SK-N-SH treated with all-trans-retinoic acid at 6 μM for 48 hours (cell line): ENCODE measurements around the gene OR52I2.

Source experiments
- ATAC-seq: fragments of 200-7000 bp; cut with Tn5 transposase; 3 replicates; pipeline ENCODE4 v1.9.1; 2020; ENCODE audit warnings: mild to moderate bottlenecking, moderate library complexity
- ARNTL ChIP-seq: fragments of 450-650 bp; formaldehyde crosslinking; IDR thresholded peaks from 2 replicates; pipeline ENCODE4 v1.5.0; 2020; ENCODE audit warnings: low read depth, mild to moderate bottlenecking, moderate library complexity, borderline replicate concordance
- BACH2 ChIP-seq: fragments of 250-450 bp; sonication (Bioruptor Pico); IDR thresholded peaks from 2 replicates; pipeline ENCODE4 v1.9.0; 2021; ENCODE audit warnings: mild to moderate bottlenecking, borderline replicate concordance
- CSDC2 ChIP-seq: fragments of 250-450 bp; sonication (Bioruptor Pico); IDR thresholded peaks from 2 replicates; pipeline ENCODE4 v1.5.0; 2020; ENCODE audit warnings: mild to moderate bottlenecking, moderate library complexity
- ESRRG ChIP-seq: fragments of 250-450 bp; sonication (Bioruptor Pico); IDR thresholded peaks from 2 replicates; pipeline ENCODE4 v1.6.1; 2021; ENCODE audit warnings: mild to moderate bottlenecking
- GLIS3 ChIP-seq: fragments of 250-450 bp; sonication (Bioruptor Pico); IDR thresholded peaks from 2 replicates; pipeline ENCODE4 v1.5.0; 2020; ENCODE audit warnings: mild to moderate bottlenecking, moderate library complexity
- ISL1 ChIP-seq: fragments of 250-450 bp; sonication (Bioruptor Pico); IDR thresholded peaks from 2 replicates; pipeline ENCODE4 v2.1.2; 2022; ENCODE audit warnings: mild to moderate bottlenecking, moderate library complexity
- OSR1 ChIP-seq: fragments of 250-450 bp; sonication (Bioruptor Pico); IDR thresholded peaks from 2 replicates; pipeline ENCODE4 v1.8.0; 2022; ENCODE audit warnings: moderate library complexity, mild to moderate bottlenecking, inconsistent platforms
- PPARA ChIP-seq: fragments of 250-450 bp; sonication (Bioruptor Pico); IDR thresholded peaks from 2 replicates; pipeline ENCODE4 v1.5.0; 2020; ENCODE audit warnings: mild to moderate bottlenecking, borderline replicate concordance
- RARB ChIP-seq: fragments of 250-450 bp; sonication (Bioruptor Pico); IDR thresholded peaks from 2 replicates; pipeline ENCODE4 v1.8.0; 2021; ENCODE audit warnings: mild to moderate bottlenecking, moderate library complexity
- SNAI2 ChIP-seq: fragments of 250-450 bp; sonication (Bioruptor Pico); IDR thresholded peaks from 2 replicates; pipeline ENCODE4 v1.5.0; 2020; ENCODE audit warnings: mild to moderate bottlenecking, moderate library complexity
- TCF4 ChIP-seq: fragments of 250-450 bp; sonication (Bioruptor Pico); IDR thresholded peaks from 2 replicates; pipeline ENCODE4 v1.8.0; 2021; ENCODE audit warnings: mild to moderate bottlenecking, moderate library complexity, borderline replicate concordance
- TOX ChIP-seq: fragments of 250-450 bp; sonication (Bioruptor Pico); IDR thresholded peaks from 2 replicates; pipeline ENCODE4 v1.8.0; 2021; ENCODE audit warnings: mild to moderate bottlenecking, moderate library complexity, borderline replicate concordance
- ZC3H10 ChIP-seq: fragments of 250-450 bp; sonication (Bioruptor Pico); IDR thresholded peaks from 2 replicates; pipeline ENCODE4 v1.5.1; 2021; ENCODE audit warnings: mild to moderate bottlenecking, moderate library complexity
- ZFP3 ChIP-seq: fragments of 250-450 bp; sonication (Bioruptor Pico); IDR thresholded peaks from 2 replicates; pipeline ENCODE4 v1.5.0; 2020; ENCODE audit warnings: mild to moderate bottlenecking, moderate library complexity
- ZFP30 ChIP-seq: fragments of 450-650 bp; formaldehyde crosslinking; IDR thresholded peaks from 2 replicates; pipeline ENCODE4 v1.5.0; 2022; ENCODE audit warnings: mild to moderate bottlenecking, moderate library complexity
- ZNF565 ChIP-seq: fragments of 450-650 bp; formaldehyde crosslinking; conservative IDR thresholded peaks from 2 replicates; pipeline ENCODE4 v1.5.0; 2020; ENCODE audit warnings: low read depth, mild to moderate bottlenecking, moderate library complexity
- ZNF70 ChIP-seq: fragments of 450-650 bp; formaldehyde crosslinking; IDR thresholded peaks from 2 replicates; pipeline ENCODE4 v1.5.0; 2020; ENCODE audit warnings: mild to moderate bottlenecking, moderate library complexity
- ZNF8 ChIP-seq: fragments of 450-650 bp; formaldehyde crosslinking; IDR thresholded peaks from 2 replicates; pipeline ENCODE4 v1.5.0; 2020; ENCODE audit warnings: mild to moderate bottlenecking, moderate library complexity
- TF ChIP-seq, protein P1 (sequence below): fragments of 250-450 bp; sonication (Bioruptor Pico); IDR thresholded peaks from 2 replicates; pipeline ENCODE4 v1.5.1; 2021; ENCODE audit warnings: mild to moderate bottlenecking, moderate library complexity
- TF ChIP-seq, protein P2 (sequence below): fragments of 250-450 bp; sonication (Bioruptor Pico); IDR thresholded peaks from 2 replicates; pipeline ENCODE4 v1.5.0; 2020; ENCODE audit warnings: mild to moderate bottlenecking, moderate library complexity
- TF ChIP-seq, protein P3 (sequence below): fragments of 250-450 bp; sonication (Bioruptor Pico); IDR thresholded peaks from 2 replicates; pipeline ENCODE4 v1.8.0; 2020; ENCODE audit warnings: mild to moderate bottlenecking, moderate library complexity, borderline replicate concordance
- TF ChIP-seq, protein P4 (sequence below): fragments of 250-450 bp; sonication (Bioruptor Pico); IDR thresholded peaks from 2 replicates; pipeline ENCODE4 v1.8.0; 2021; ENCODE audit warnings: low read depth, mild to moderate bottlenecking, moderate library complexity, borderline replicate concordance

OR52I2 gene

DNA sequence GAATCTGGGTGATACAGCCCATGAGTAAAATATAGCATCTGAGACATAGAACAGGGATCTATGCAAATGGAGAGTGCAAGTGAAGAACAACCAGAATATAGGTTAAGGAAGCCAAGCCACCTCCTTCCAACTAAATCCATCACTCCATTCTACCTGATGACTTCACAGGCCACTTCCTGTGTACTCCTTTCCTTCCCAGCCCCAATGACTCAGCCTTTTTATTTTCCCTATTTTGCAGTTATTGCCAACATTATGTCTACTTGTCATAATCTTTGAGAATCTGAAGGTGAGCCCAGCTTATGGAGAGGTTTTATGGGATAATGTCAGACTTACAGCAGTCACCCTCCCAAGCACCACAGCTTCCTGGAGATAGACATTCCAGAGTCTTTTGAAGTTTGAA lies 38.0 kb upstream of the OR52I2 start:
- ATAC-seq = no peak
- TF ChIP-seq TOX (no peak), ZNF8 (CRISPR knock-in tag) (no peak), ISL1 (CRISPR knock-in tag) (no peak), ZNF565 (CRISPR knock-in tag) (no peak), BACH2 (CRISPR knock-in tag) (no peak), GLIS3 (CRISPR knock-in tag) (no peak), OSR1 (CRISPR knock-in tag) (no peak), ZC3H10 (CRISPR knock-in tag) (no peak), ZFP30 (CRISPR knock-in tag) (no peak), ESRRG (CRISPR knock-in tag) (no peak), ZFP3 (CRISPR knock-in tag) (no peak), ZNF70 (CRISPR knock-in tag) (no peak), TCF4 (CRISPR knock-in tag) (no peak), PPARA (no peak), SNAI2 (CRISPR knock-in tag) (no peak), RARB (no peak), ARNTL (CRISPR knock-in tag) (no peak)
- TF ChIP-seq, protein P1, sequence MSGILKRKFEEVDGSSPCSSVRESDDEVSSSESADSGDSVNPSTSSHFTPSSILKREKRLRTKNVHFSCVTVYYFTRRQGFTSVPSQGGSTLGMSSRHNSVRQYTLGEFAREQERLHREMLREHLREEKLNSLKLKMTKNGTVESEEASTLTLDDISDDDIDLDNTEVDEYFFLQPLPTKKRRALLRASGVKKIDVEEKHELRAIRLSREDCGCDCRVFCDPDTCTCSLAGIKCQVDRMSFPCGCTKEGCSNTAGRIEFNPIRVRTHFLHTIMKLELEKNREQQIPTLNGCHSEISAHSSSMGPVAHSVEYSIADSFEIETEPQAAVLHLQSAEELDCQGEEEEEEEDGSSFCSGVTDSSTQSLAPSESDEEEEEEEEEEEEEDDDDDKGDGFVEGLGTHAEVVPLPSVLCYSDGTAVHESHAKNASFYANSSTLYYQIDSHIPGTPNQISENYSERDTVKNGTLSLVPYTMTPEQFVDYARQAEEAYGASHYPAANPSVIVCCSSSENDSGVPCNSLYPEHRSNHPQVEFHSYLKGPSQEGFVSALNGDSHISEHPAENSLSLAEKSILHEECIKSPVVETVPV = no peak
- TF ChIP-seq, protein P2, sequence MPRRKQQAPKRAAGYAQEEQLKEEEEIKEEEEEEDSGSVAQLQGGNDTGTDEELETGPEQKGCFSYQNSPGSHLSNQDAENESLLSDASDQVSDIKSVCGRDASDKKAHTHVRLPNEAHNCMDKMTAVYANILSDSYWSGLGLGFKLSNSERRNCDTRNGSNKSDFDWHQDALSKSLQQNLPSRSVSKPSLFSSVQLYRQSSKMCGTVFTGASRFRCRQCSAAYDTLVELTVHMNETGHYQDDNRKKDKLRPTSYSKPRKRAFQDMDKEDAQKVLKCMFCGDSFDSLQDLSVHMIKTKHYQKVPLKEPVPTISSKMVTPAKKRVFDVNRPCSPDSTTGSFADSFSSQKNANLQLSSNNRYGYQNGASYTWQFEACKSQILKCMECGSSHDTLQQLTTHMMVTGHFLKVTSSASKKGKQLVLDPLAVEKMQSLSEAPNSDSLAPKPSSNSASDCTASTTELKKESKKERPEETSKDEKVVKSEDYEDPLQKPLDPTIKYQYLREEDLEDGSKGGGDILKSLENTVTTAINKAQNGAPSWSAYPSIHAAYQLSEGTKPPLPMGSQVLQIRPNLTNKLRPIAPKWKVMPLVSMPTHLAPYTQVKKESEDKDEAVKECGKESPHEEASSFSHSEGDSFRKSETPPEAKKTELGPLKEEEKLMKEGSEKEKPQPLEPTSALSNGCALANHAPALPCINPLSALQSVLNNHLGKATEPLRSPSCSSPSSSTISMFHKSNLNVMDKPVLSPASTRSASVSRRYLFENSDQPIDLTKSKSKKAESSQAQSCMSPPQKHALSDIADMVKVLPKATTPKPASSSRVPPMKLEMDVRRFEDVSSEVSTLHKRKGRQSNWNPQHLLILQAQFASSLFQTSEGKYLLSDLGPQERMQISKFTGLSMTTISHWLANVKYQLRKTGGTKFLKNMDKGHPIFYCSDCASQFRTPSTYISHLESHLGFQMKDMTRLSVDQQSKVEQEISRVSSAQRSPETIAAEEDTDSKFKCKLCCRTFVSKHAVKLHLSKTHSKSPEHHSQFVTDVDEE (CRISPR knock-in tag) = no peak
- TF ChIP-seq, protein P3, sequence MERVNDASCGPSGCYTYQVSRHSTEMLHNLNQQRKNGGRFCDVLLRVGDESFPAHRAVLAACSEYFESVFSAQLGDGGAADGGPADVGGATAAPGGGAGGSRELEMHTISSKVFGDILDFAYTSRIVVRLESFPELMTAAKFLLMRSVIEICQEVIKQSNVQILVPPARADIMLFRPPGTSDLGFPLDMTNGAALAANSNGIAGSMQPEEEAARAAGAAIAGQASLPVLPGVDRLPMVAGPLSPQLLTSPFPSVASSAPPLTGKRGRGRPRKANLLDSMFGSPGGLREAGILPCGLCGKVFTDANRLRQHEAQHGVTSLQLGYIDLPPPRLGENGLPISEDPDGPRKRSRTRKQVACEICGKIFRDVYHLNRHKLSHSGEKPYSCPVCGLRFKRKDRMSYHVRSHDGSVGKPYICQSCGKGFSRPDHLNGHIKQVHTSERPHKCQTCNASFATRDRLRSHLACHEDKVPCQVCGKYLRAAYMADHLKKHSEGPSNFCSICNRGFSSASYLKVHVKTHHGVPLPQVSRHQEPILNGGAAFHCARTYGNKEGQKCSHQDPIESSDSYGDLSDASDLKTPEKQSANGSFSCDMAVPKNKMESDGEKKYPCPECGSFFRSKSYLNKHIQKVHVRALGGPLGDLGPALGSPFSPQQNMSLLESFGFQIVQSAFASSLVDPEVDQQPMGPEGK = no peak

DNA sequence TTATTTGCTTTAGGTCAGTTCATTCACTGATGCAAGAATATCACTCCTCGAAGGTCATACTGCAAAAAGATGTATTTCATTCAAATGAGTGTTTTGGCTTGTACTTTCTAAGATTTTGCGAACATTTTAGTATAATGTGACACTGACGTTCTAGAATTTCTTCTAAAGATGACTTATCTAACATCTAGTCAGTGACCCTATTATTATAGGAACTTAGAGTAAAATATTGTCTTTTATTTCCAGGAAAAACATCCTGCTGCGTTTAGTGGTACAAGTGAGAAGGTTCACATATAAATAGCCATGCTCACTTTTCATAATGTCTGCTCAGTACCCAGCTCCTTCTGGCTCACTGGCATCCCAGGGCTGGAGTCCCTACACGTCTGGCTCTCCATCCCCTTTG lies 36.7 kb upstream of the OR52I2 start, which contains the start of gene OR52M1:
Gene OR52M1, plus strand, starts transcription at position 301 of the 400 bp plus-strand sequence. Its CDS starts 0 bp downstream, at position 301.
- no peak for ATAC-seq
- TF ChIP-seq, protein P2 (CRISPR knock-in tag) = no peak
- no peak for TF ChIP-seq OSR1 (CRISPR knock-in tag)
- TF ChIP-seq TCF4 (CRISPR knock-in tag) = no peak
- TF ChIP-seq, protein P4, sequence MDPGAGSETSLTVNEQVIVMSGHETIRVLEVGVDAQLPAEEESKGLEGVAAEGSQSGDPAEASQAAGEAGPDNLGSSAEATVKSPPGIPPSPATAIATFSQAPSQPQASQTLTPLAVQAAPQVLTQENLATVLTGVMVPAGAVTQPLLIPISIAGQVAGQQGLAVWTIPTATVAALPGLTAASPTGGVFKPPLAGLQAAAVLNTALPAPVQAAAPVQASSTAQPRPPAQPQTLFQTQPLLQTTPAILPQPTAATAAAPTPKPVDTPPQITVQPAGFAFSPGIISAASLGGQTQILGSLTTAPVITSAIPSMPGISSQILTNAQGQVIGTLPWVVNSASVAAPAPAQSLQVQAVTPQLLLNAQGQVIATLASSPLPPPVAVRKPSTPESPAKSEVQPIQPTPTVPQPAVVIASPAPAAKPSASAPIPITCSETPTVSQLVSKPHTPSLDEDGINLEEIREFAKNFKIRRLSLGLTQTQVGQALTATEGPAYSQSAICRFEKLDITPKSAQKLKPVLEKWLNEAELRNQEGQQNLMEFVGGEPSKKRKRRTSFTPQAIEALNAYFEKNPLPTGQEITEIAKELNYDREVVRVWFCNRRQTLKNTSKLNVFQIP (CRISPR knock-in tag) = no peak

DNA sequence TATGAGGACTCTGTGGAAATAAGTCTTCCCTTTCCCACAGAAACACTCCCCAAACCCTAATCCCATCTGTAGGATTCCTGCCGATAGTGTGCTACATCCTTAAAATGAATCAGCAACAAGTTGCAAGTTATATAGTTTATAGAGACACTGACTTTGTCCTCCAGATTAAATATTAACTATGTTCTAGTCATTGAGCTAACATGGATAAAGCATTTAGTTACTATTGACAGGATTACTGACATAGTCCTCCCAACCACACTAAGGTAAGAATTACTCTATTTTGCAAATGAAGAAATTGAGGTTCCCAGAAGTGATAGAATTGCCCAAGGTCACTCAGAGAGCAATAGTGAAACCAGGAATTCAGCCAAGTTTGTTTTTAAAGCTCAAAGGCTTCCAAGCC lies 34.7 kb upstream of the OR52I2 start:
- ATAC-seq = no peak
- TF ChIP-seq ZFP30 (CRISPR knock-in tag) (no peak), ZNF70 (CRISPR knock-in tag) (no peak), CSDC2 (CRISPR knock-in tag) (no peak), ISL1 (CRISPR knock-in tag) (no peak), ZC3H10 (CRISPR knock-in tag) (no peak), ZNF8 (CRISPR knock-in tag) (no peak), RARB (no peak), PPARA (no peak), TCF4 (CRISPR knock-in tag) (no peak), SNAI2 (CRISPR knock-in tag) (no peak), ESRRG (CRISPR knock-in tag) (no peak), OSR1 (CRISPR knock-in tag) (no peak), GLIS3 (CRISPR knock-in tag) (no peak)
- TF ChIP-seq, protein P2 (CRISPR knock-in tag) = no peak
- TF ChIP-seq, protein P3 = no peak
